OCI-LY1 (cell line): Measurements from ENCODE around the gene ATP2B2.

Experiments used
- CTCF ChIP-seq: fragments of 200-600 bp; sonication (generic), shearing (Covaris generic); IDR thresholded peaks from 2 replicates; pipeline ENCODE4 v1.5.1; 2017; ENCODE audit warnings: mild to moderate bottlenecking, antibody characterized with exemption, low read length, moderate library complexity, mixed read lengths
- EZH2 ChIP-seq: fragments of 200-600 bp; sonication (generic), shearing (Covaris generic); IDR thresholded peaks from 2 replicates; pipeline ENCODE4 v1.8.0; 2017; ENCODE audit warnings: borderline replicate concordance, mixed run types, mild to moderate bottlenecking, antibody characterized with exemption, low read length, moderate library complexity, mixed read lengths

- TF ChIP-seq EZH2 (no peak), CTCF (no peak)
These were observed 41.6 kb downstream of the ATP2B2 start for GRCh38 chr3:10463533-10464434.
